ENCODE data around the gene RPS10. TPM values are rescaled to one million over a fixed set of nuclear protein-coding genes. Genes with fewer than 3 reads are reported as not detected.
"Not testable (repeated sequence)": the region's sequence is repeated elsewhere in the genome, so short reads cannot be mapped to it uniquely, and the experiment has no call there.

RPS10 gene
- total RNA-seq, 1 donor from 2014 or later, result 1,536 TPM

- peak in 1 of 2 donors; percentile 7 for DNase-seq (ENCODE audit: low read depth in 2 of 2)
Observed at GRCh38 chr6:34393191-34393965, 32.5 kb downstream of the RPS10 start.

DNA sequence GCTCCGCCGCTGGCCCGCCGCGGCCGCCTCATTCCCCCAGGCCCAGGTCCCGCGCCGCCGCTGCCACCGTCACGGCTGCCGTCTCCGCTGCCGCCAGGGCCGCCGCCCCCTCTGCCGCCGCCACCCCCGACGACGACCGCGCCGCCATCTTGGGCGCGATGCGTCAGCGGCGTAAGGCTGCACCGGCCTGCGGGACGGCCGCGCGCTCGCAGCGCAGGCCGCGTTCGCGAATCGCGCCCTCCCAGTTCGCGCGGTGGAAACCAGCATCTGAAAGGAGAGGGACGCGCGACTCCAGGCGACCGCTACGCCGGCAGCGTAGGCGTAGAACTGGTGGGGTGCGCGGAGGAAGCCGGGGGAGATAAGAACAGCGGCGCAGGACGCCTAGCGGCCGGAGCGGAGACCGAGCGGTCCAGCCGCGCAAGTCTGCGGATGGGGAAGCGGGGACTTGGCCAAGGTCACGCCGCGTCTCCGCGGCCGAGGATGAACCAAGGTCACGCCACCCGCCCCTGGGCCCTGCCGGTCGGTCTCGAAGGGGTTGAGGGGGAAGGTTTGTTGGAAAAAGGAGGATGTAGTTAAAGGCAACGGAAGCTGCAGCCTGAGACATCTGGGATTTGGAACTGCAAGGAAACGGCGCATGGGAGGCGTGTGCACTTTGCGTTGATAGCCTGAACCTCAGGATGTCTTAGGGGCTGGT lies 33.2 kb downstream of the RPS10 start, which contains the start of gene NUDT3:
NUDT3 (minus strand) TSS at position 173 of the 694 bp plus-strand sequence. CDS start 307 bp downstream, outside the sequence.
- DNase-seq (ENCODE audit: low read depth in 2 of 2), result peak; percentile 81 to 95

- peak in 1 of 2 donors; percentile 59 for DNase-seq (ENCODE audit: low read depth in 2 of 2)
Observed at GRCh38 chr6:34391786-34392496, 33.9 kb downstream of the RPS10 start.

DNA sequence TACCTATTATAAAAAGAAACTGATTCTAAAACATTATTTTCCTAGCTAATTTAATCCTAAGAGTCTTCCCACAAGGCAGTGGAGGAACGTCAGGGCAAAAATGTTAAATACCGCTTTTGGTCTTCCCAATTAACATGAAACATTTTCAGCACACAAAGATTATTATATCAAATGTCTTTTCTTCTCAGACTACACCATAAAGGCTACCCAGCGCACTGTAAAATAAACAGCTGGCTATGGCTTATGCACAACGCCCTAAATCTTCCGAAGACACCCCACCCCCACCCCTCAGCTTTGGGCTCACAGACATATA lies 34.4 kb downstream of the RPS10 start:
- no peak for DNase-seq (ENCODE audit: low read depth in 2 of 2)

- peak in 1 of 2 donors; percentile 45 for DNase-seq (ENCODE audit: low read depth in 2 of 2)
Observed at GRCh38 chr6:34390531-34391472, 35.1 kb downstream of the RPS10 start.

DNA sequence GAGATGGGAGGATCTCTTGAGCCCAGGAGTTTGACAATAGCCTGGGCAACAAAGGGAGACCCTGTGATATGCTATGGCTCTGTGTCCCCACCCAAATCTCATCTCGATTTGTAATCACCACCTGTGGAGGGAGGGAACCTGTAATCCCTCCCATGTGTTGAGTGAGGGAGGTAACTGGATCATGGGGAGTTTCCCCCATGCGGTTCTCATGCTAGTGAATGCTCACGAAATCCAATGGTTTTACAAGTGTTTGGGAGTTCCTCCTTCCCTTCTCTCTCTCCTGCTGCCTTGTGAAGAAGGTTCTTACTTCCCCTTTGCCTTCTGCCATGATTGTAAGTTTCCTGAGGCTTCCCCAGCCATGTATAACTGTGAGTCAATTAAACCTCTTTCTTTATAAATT lies 36.8 kb downstream of the RPS10 start:
- no peak for DNase-seq (ENCODE audit: low read depth in 2 of 2)

- no peak for DNase-seq (ENCODE audit: low read depth in 2 of 2)
Observed at GRCh38 chr6:34388421-34388820, 37.4 kb downstream of the RPS10 start.

DNA sequence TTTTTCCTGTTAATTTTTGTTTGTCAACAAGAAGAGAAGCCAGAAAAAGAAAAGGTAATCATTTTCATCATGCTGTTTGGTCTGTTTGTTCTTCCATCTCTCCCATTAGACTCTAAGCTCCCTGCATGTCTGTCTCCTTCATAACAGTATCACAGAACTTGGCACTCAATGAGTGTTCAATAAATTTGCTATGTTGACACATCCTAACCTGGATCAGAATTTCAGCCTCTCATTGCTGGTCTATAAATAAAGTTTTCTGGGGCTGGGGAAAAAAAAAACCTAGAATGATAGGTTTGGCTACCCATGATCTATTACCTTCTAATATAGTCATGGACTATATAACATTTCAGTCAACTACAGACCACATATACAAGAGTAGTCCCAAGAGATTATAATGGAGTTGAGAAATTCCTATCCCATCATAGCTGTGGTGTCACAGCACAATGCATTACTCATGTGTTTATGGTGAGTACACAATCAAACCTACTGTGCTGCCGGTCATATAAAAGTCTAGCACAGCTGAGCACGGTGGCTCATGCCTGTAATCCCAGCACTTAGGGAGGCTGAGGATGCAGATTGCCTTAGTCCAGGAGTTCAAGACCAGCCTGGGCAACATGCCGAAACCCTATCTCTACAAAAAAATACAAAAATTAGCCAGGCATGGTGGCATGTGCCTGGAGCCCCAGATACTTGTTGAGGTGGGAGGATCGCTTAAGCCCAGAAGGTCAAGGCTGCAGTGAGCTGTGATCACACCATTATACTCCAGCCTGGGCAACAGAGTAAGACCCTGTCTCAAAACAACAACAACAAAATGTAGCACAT lies 39.3 kb downstream of the RPS10 start:
- DNase-seq (ENCODE audit: low read depth in 2 of 2), result peak in 1 of 2 donors; percentile 62

DNA sequence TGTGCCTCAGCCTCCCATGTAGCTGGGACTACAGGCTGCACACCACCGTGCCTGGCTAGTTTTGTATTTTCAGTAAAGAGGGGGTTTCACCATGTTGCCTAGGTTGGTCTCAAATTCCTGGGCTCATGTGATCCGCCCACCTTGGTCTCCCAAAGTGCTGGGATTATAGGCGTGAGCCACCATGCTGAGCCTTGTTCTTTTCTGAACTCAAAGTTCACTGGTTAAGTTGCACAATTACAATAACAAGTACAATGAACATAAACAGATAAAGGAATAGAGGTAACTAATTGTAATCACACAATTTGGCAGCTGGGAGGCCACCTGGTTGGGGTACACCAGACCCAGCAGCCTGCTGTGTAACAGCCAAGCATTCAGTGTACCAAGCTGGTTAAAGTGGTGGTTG lies 40.1 kb downstream of the RPS10 start:
- no peak for DNase-seq (ENCODE audit: low read depth in 2 of 2)

GRCh38 chr6:34384321-34385153 lies 41.3 kb downstream of the RPS10 start:
- no peak for DNase-seq (ENCODE audit: low read depth in 2 of 2)

GRCh38 chr6:34383656-34384320 lies 42.1 kb downstream of the RPS10 start:
- no peak for DNase-seq (ENCODE audit: low read depth in 2 of 2)

DNA sequence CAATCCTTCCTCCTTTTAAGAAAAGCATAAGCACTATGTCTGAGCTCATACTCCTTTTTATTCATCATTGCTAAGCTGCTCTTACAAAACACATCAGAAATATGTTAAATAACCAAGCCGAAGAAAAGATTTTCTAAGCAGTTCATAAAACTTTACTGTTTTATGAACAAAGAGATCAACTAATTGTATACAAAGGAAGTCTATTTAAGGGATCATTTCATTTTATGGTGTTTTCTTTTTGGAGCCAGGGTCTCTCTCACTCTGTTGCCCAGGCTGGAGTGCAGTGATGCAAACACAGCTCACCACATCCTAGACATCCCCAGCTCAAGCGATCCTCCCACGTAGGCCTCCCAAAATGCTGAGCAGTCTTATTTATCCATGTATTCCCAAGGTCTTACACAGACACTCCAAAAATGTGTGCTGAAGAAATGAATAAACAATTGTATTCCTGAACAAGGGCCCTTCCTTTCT lies 42.7 kb downstream of the RPS10 start:
- no peak for DNase-seq (ENCODE audit: low read depth in 2 of 2)

DNA sequence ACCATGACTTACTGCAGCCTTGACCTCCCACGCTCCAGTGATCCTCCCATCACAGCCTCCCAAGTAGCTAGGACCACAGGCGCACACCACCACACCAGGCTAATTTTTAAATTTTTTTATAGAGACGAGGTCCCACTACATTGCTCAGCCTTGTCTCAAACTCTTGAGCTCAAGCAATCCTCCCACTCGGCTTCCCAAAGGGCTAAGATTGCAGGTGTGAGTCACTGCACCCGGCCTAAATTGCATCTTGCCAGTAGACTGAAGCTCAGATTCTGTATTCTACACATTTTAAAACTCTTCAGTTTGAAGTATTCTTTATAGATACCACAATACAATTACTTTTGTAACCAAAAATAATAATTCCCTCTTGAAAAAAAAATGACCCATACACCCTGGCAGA lies 44.8 kb downstream of the RPS10 start:
- DNase-seq (ENCODE audit: low read depth in 2 of 2), result no peak

DNA sequence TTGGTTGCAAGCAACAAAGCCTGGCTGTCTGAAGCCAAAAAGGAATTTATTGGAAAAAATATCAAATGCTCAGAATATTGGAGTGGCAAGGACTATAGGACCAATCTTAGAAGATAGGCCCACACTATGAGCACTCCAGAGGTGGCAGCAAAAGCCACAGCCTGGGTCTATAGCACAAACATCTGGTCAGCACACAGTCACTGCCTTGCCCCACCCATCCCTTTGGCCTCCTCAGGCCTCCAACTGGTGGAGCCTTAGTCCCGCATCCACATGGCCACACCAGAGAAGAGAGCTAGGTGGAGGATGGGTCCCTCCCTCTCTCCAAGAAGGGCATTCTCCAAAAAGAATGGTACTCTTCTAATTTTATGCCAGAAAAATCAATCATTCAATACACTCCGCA lies 47.4 kb downstream of the RPS10 start:
- DNase-seq (ENCODE audit: low read depth in 2 of 2), result no peak

DNA sequence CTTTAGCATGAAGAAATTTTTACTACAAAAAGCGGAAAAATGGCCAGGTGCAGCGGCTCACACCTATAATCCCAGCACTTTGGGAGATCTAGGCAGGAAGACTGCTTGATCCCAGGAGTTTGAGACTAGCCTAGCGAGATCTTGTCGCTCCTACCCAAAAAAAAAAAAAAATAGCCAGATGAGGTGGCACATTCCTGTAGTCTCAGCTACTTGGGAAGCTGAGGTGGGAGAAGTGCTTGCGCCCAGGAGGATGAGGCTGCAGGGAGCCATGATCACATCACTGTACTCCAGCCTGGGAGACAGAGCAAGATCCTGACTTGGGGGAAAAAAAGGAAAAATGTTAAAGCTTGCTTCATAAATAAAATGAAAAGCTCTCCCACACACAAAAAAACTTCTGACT lies 47.9 kb downstream of the RPS10 start:
- no peak for DNase-seq (ENCODE audit: low read depth in 2 of 2)

DNA sequence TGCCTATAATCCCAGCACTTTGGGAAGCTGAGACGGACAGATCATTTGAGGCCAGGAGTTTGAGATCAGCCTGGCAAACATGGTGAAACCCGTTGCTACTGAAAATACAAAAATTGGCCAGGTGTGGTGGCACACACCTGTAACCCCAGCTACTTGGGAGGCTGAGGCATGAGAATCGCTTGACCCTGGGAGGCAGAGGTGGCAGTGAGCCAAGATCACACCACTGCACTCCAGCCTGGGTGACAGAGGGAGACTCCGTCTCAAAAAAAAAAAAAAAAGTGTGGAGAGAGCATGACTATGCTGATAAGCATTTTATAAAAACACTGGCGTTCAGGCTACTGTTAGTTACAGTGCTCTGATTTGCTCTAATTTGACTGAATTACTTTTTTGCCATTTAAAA lies 48.3 kb downstream of the RPS10 start:
- not testable (repeated sequence) for DNase-seq (ENCODE audit: low read depth in 2 of 2)

- DNase-seq (ENCODE audit: low read depth in 2 of 2), result no peak
Observed at GRCh38 chr6:34375833-34376232, 50.0 kb downstream of the RPS10 start.

DNA sequence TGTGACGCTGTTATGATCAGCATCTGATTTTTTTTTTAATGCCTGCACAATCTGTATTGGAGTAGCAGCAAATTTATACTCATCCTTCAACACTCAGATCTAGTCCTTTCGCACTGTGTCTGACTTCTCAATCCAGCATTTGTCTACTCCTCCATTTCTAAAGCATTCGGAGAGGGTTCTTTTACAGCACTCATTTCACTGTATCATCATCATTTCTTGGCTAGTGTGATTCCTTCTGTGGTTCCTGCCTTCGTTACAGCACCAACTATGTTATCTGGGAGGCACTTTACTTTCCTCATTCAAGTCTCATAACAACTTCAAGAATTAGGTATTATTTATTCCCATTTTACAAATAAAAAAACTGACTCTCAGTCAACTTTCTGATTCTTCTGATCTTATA lies 51.4 kb downstream of the RPS10 start:
- no peak for DNase-seq (ENCODE audit: low read depth in 2 of 2)

DNA sequence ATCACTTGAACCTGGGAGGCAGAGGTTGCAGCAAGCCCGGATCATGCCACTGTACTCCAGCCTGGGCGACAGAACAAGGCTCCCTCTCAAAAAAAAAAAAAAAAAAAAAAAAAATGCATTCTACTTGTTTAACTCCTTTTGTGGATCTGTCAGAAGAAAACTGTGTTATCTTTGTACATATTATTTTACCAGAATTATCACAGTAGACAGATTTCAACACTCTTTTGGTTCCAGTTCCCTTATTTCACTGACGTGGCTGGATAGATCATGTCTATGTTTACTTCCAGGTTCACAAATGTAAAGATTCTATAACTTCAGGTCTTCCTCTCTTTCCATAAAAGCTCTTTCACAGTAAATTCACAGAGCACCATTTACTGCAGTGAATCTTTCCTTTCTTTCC lies 51.8 kb downstream of the RPS10 start:
- DNase-seq (ENCODE audit: low read depth in 2 of 2), result no peak

Data from dermis microvascular lymphatic vessel endothelial cell (primary cell).